ENCODE data around the gene MT1F. TPM values are rescaled to one million over a fixed set of nuclear protein-coding genes. Genes with fewer than 3 reads are reported as not detected.
A peak's percentile ranks its signal among the peaks of the same experiment; 100 is the strongest.

Gene MT1F
- total RNA-seq, 1 donor from 2014 or later: not detected

GRCh38 chr16:56667581-56668571, 10.1 kb downstream of the MT1F start, which contains the start of gene MT1G:
TSS of gene MT1G (minus strand) at chr16:56668065. CDS start at chr16:56667993, 72 bp downstream.
- peak within 1 kb of the TSS; percentile 25 for H3K27ac Mint-ChIP-seq
- no peak within 1 kb of the TSS for H3K4me3 Mint-ChIP-seq
- no peak within 1 kb of the TSS for H2AFZ ChIP-seq (replicated peaks)
- peaks cover 32% of the 10 kb centered on the region for H4K20me1 ChIP-seq (ENCODE audit: low read depth)
- H3K9me3 Mint-ChIP-seq: peaks cover 2% of the 10 kb centered on the region
- peaks cover 100% of the 10 kb centered on the region for H3K27me3 ChIP-seq
- no peaks in the 10 kb centered on the region for H3K36me3 ChIP-seq
- DNase-seq (ENCODE audit: low spot score): no peak
- H3K4me1 ChIP-seq: peaks cover 9% of the 10 kb centered on the region
- peak; percentile 69 for TF ChIP-seq EZH2phosphoT487 (IDR thresholded peaks at IDR 0.05)
- peak; percentile 68 for TF ChIP-seq EZH2 (IDR thresholded peaks at IDR 0.05)
- TF ChIP-seq CTCF (IDR thresholded peaks at IDR 0.05): no peak
- H3K9ac ChIP-seq: no peak within 1 kb of the TSS
- H3K4me2 ChIP-seq: peak within 1 kb of the TSS; percentile 39
- H3K27ac ChIP-seq: no peak within 1 kb of the TSS
- H3K4me3 ChIP-seq: no peak within 1 kb of the TSS
- H3K36me3 Mint-ChIP-seq: no peaks in the 10 kb centered on the region
- no peaks in the 10 kb centered on the region for H3K9me3 ChIP-seq (ENCODE audit: low read depth)
- no peaks in the 10 kb centered on the region for H3F3A ChIP-seq (ENCODE audit: low read depth)
- H3K4me1 Mint-ChIP-seq: peaks cover 3% of the 10 kb centered on the region
- H3K79me2 ChIP-seq (ENCODE audit: low read depth): no peaks in the 10 kb centered on the region
- H3K27me3 Mint-ChIP-seq (ENCODE audit: insufficient read depth, low read depth): peaks cover 82% of the 10 kb centered on the region

- Mint-ChIP-seq H3K27me3 (ENCODE audit: insufficient read depth, low read depth) (peaks cover 79% of the 10 kb centered on the region), H3K27ac (peak within 1 kb of the TSS; percentile 25), H3K4me1 (no peaks in the 10 kb centered on the region), H3K4me3 (no peak within 1 kb of the TSS), H3K9me3 (peaks cover 2% of the 10 kb centered on the region), H3K36me3 (no peaks in the 10 kb centered on the region)
- peaks cover 100% of the 10 kb centered on the region for H3K27me3 ChIP-seq
- H3F3A ChIP-seq (ENCODE audit: low read depth): no peaks in the 10 kb centered on the region
- H4K20me1 ChIP-seq (ENCODE audit: low read depth): peaks cover 30% of the 10 kb centered on the region
- no peaks in the 10 kb centered on the region for H3K79me2 ChIP-seq (ENCODE audit: low read depth)
- H3K9ac ChIP-seq: no peak within 1 kb of the TSS
- no peaks in the 10 kb centered on the region for H3K9me3 ChIP-seq (ENCODE audit: low read depth)
- no peak within 1 kb of the TSS for H2AFZ ChIP-seq (replicated peaks)
- no peak for TF ChIP-seq CTCF (IDR thresholded peaks at IDR 0.05)
- peak; percentile 91 for TF ChIP-seq EZH2phosphoT487 (IDR thresholded peaks at IDR 0.05)
- TF ChIP-seq EZH2 (IDR thresholded peaks at IDR 0.05): peak; percentile 84
- H3K4me3 ChIP-seq: no peak within 1 kb of the TSS
- peaks cover 7% of the 10 kb centered on the region for H3K4me1 ChIP-seq
- H3K4me2 ChIP-seq: peak within 1 kb of the TSS; percentile 57
- H3K36me3 ChIP-seq: no peaks in the 10 kb centered on the region
- DNase-seq (ENCODE audit: low spot score): no peak
- H3K27ac ChIP-seq: no peak within 1 kb of the TSS
Observed at GRCh38 chr16:56669005-56669839, 11.5 kb downstream of the MT1F start, which contains the start of gene MT1H. TSS of gene MT1H (plus strand) at chr16:56669814. CDS start at chr16:56669885, 71 bp downstream.

GRCh38 chr16:56669840-56670619, 12.3 kb downstream of the MT1F start:
- Mint-ChIP-seq H3K27me3 (ENCODE audit: insufficient read depth, low read depth) (peaks cover 78% of the 10 kb centered on the region), H3K27ac (no peak overlapping the region), H3K36me3 (no peaks in the 10 kb centered on the region), H3K4me1 (no peaks in the 10 kb centered on the region), H3K9me3 (peaks cover 2% of the 10 kb centered on the region), H3K4me3 (no peak overlapping the region)
- peak overlapping the region; percentile 57 for H3K4me2 ChIP-seq
- no peaks in the 10 kb centered on the region for H3K79me2 ChIP-seq (ENCODE audit: low read depth)
- no peaks in the 10 kb centered on the region for H3K36me3 ChIP-seq
- H3K9ac ChIP-seq: no peak overlapping the region
- H3K4me3 ChIP-seq: no peak overlapping the region
- no peak overlapping the region for H2AFZ ChIP-seq (replicated peaks)
- peaks cover 100% of the 10 kb centered on the region for H3K27me3 ChIP-seq
- H3F3A ChIP-seq (ENCODE audit: low read depth): peaks cover under 1% of the 10 kb centered on the region
- H3K4me1 ChIP-seq: peaks cover 7% of the 10 kb centered on the region
- no peak for DNase-seq (ENCODE audit: low spot score)
- H4K20me1 ChIP-seq (ENCODE audit: low read depth): peaks cover 30% of the 10 kb centered on the region
- H3K27ac ChIP-seq: no peak overlapping the region
- no peaks in the 10 kb centered on the region for H3K9me3 ChIP-seq (ENCODE audit: low read depth)
- TF ChIP-seq EZH2phosphoT487 (IDR thresholded peaks at IDR 0.05) (peak; percentile 38), EZH2 (IDR thresholded peaks at IDR 0.05) (peak; percentile 22), CTCF (IDR thresholded peaks at IDR 0.05) (no peak)

Data from neural progenitor cell (in vitro differentiated cells).